Stomach smooth muscle (tissue), 2 donors: ENCODE results near the gene IREB2.
"Not testable (repeated sequence)": the region's sequence is repeated elsewhere in the genome, so short reads cannot be mapped to it uniquely, and the experiment has no call there.

ENCODE experiments used
- H3K27ac ChIP-seq: one replicate; pipeline ENCODE4 v1.7.0; 2013; ENCODE audit warnings: mild to moderate bottlenecking, low read length, inconsistent platforms
- H3K27me3 ChIP-seq, 2 donors: one replicate each; pipeline ENCODE4 v1.7.0; 2013; ENCODE audit warnings: low read length in 2 of 2; ENCODE audit not compliant: insufficient read depth in 2 of 2, control insufficient read depth in 1 of 2
- H3K36me3 ChIP-seq, 2 donors: one replicate each; pipeline ENCODE4 v1.7.0; 2013; ENCODE audit warnings: low read length in 2 of 2; ENCODE audit not compliant: control insufficient read depth in 2 of 2, insufficient read depth in 2 of 2
- H3K4me1 ChIP-seq: one replicate; pipeline ENCODE4 v1.7.0; 2013; ENCODE audit warnings: low read length; ENCODE audit not compliant: control insufficient read depth, insufficient read depth
- H3K4me3 ChIP-seq, 2 donors: one replicate each; pipeline ENCODE4 v1.7.0; 2013; ENCODE audit warnings: low read length in 2 of 2
- H3K9ac ChIP-seq, 2 donors: one replicate each; pipeline ENCODE4 v1.7.0; 2013; ENCODE audit warnings: low read length in 2 of 2, mild to moderate bottlenecking in 1 of 2
- H3K9me3 ChIP-seq, 2 donors: one replicate each; pipeline ENCODE4 v1.7.0; 2013; ENCODE audit warnings: low read length in 2 of 2; ENCODE audit not compliant: control insufficient read depth in 2 of 2
- donor health status: healthy.
- donor health status: Pancreatic carcinoma.

Gene IREB2

DNA sequence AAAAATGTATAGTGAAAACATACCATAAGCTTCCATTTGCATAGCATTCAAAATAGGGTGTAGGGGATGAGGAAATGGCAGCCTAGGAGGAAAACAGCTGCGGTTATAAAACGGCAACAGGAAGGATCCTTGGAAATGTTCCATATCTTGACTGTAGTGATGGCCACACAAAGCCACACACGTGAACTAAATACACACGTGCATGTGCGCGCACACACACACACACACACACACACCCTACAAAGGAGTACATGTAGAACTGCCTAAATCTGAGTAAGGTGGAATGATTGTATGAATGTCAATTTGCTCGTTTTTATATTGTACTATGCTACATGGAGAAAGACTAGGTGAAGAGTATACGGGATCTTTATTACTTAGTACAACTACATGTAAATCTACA is 3.9 kb upstream of the IREB2 start:
- H3K36me3 ChIP-seq = no peaks in the 10 kb centered on the region
- H3K27me3 ChIP-seq = peaks cover 4% of the 10 kb centered on the region in 2 donors
- no peak overlapping the region for H3K4me3 ChIP-seq
- H3K9me3 ChIP-seq = no peaks in the 10 kb centered on the region
- H3K9ac ChIP-seq = no peak overlapping the region
- no peak overlapping the region for H3K27ac ChIP-seq
- H3K4me1 ChIP-seq = peaks cover 7% of the 10 kb centered on the region

GRCh38 chr15:78434711-78435110 is 3.3 kb upstream of the IREB2 start:
- H3K4me3 ChIP-seq, H3K27ac ChIP-seq: not testable (repeated sequence)

DNA sequence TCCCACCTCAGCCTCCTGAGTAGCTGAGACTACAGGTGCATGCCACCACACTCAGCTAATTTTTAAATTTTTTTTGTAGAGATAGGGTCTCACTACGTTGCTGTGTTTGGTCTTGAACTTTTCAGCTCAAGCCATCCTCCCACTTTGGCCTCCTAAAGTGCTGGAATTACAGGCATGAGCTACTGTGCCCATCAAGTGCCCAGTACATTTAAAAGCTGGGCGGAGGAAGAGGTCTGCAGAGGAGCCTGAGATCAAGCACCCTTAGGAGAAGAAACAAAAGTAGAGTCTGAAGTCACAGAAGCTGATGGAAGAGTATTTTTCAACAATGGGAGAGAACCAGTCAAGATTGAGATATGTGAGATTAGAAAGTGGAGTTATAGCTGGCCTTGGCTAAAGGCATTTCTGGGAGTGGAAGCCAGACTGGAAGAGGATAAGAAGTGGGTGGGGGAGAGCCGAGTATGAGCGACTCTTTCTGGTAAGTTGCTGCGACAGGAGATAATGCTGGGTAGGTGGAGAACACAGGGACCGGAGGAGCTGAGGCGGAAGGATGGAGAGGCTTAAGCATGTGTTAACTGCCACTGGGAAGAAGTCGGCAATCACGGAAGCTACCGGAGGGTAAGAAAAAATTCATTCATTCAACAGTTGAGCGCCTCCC is 782 bp upstream of the IREB2 start:
- Histone ChIP-seq H3K9me3 (no peaks in the 10 kb centered on the region), H3K9ac (peak overlapping the region; percentile 93 to 99), H3K36me3 (peaks cover 6 to 7% of the 10 kb centered on the region in 2 donors), H3K4me3 (peak overlapping the region; percentile 89 to 93), H3K4me1 (peaks cover 14% of the 10 kb centered on the region), H3K27me3 (no peaks in the 10 kb centered on the region), H3K27ac (peak overlapping the region; percentile 95)

More at GRCh38 chr15:78434711-78435110, 3.3 kb upstream of the IREB2 start:
- H3K27me3 ChIP-seq, H3K36me3 ChIP-seq, H3K9me3 ChIP-seq, H3K4me1 ChIP-seq, H3K9ac ChIP-seq: not testable (repeated sequence)

DNA sequence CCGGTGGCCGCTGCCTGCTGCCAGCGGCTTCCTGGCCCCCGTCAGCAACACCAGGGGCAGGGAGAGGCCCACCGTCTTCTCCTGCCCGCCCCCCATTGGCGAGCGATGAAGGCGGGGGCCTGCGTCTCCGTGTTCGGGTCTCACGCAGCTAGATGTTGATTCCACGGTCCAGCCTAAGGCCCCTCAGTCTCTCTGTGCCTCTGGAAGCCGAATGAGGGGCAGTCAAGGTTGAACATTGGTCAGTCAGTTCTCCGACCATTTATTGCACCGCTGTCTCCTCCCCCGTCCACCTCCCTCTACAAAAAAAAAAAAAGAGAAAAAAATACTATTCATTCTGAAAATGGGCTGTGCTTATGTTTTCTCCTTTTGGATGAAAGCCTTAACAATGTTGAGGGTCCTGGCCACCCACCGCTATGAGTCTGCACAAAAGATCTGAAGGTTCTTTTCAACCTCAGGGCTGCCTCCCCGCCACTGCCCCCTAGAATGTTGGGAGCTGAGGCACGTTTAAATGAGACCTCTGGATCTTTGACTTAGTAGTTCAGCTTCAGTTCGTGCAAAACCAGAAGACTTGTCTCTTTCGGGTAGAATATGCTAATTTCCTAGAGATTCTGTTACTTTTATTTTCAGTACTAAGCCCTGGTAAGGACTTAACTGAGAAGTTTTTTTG is 736 bp downstream of the IREB2 start:
- H3K27me3 ChIP-seq = no peaks in the 10 kb centered on the region
- H3K27ac ChIP-seq = peak overlapping the region; percentile 95
- H3K4me1 ChIP-seq = peaks cover 14% of the 10 kb centered on the region
- H3K9ac ChIP-seq = peak overlapping the region; percentile 97 to 99
- H3K9me3 ChIP-seq = no peaks in the 10 kb centered on the region
- H3K36me3 ChIP-seq = peaks cover 6 to 7% of the 10 kb centered on the region in 2 donors
- H3K4me3 ChIP-seq = peak overlapping the region; percentile 87 to 89

GRCh38 chr15:78440375-78441373 is 2.7 kb downstream of the IREB2 start:
- H3K9me3 ChIP-seq = no peaks in the 10 kb centered on the region
- no peak overlapping the region for H3K4me3 ChIP-seq
- H3K9ac ChIP-seq = peak overlapping the region in 1 of 2 donors; percentile 13
- peaks cover 7 to 11% of the 10 kb centered on the region in 2 donors for H3K36me3 ChIP-seq
- H3K27ac ChIP-seq = no peak overlapping the region
- no peaks in the 10 kb centered on the region for H3K27me3 ChIP-seq
- peaks cover 14% of the 10 kb centered on the region for H3K4me1 ChIP-seq

- Histone ChIP-seq H3K27me3 (no peaks in the 10 kb centered on the region), H3K4me3 (no peak overlapping the region), H3K36me3 (peaks cover 13 to 17% of the 10 kb centered on the region in 2 donors), H3K27ac (no peak overlapping the region), H3K4me1 (peaks cover 12% of the 10 kb centered on the region), H3K9me3 (no peaks in the 10 kb centered on the region), H3K9ac (no peak overlapping the region)
Measured at GRCh38 chr15:78444255-78444654, 6.2 kb downstream of the IREB2 start.

DNA sequence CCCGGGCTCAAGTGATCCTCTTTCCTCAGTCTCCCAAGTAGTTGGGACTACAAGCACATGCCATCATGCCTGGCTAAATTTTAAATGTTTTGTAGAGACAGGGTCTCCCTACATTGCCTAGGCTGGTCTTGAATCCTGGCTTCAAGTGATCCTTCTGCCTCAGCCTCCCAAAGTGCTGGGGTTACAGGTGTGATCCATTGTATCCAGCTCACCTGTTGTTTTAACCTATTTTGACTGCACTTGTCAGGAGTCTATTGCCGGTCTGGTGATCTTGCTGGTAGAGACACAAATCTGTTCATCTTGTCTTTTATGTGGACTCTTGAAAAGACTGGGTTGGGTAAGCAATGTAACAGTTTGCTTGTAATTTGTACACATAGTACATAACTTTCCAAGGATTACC is 7.9 kb downstream of the IREB2 start:
- no peaks in the 10 kb centered on the region for H3K27me3 ChIP-seq
- no peak overlapping the region for H3K4me3 ChIP-seq
- H3K4me1 ChIP-seq = peaks cover 12% of the 10 kb centered on the region
- no peak overlapping the region for H3K9ac ChIP-seq
- no peak overlapping the region for H3K27ac ChIP-seq
- H3K9me3 ChIP-seq = no peaks in the 10 kb centered on the region
- H3K36me3 ChIP-seq = peaks cover 9 to 10% of the 10 kb centered on the region in 2 donors

DNA sequence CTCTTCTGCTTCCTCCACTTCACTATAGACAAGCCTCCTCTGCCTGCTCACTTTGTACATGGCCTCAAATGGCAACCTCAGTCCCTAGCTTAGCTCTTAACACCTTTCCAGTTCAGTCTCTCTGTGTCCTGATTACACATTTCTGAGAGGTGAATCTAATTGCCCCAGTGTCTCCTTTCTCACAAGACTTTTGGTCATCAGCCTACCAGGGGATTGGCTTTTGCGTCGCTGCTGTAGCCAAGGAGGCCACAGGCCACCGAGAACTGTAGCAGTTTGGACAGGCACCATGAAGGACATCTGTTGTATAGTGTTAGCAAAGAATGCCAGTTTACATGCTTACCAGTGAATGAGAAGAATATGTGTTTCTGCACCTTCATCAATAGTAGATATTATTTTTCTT is 8.5 kb downstream of the IREB2 start:
- Histone ChIP-seq H3K4me1 (peaks cover 13% of the 10 kb centered on the region), H3K9me3 (no peaks in the 10 kb centered on the region), H3K36me3 (peaks cover 5 to 10% of the 10 kb centered on the region in 2 donors), H3K9ac (no peak overlapping the region), H3K4me3 (no peak overlapping the region), H3K27ac (no peak overlapping the region), H3K27me3 (no peaks in the 10 kb centered on the region)

- no peak overlapping the region for H3K27ac ChIP-seq
- peaks cover 15% of the 10 kb centered on the region for H3K4me1 ChIP-seq
- H3K36me3 ChIP-seq = peaks cover 5 to 10% of the 10 kb centered on the region in 2 donors
Measured at GRCh38 chr15:78448441-78449219, 10.6 kb downstream of the IREB2 start.

More at GRCh38 chr15:78448441-78449219, 10.6 kb downstream of the IREB2 start:
- Histone ChIP-seq H3K9me3 (no peaks in the 10 kb centered on the region), H3K4me3 (peak overlapping the region in 1 of 2 donors; percentile 15), H3K9ac (peak overlapping the region in 1 of 2 donors; percentile 21), H3K27me3 (no peaks in the 10 kb centered on the region)
